Measurements from ENCODE around the gene RUVBL1. TPM values are rescaled to one million over a fixed set of nuclear protein-coding genes. Genes with fewer than 3 reads are reported as not detected.

RUVBL1 gene
- total and polyA plus RNA-seq, 10 of the 15 experiments (the other 5 are each of a cell fraction or from before 2014, with no cell fraction given) = 15.2 to 142 (median 84.2) TPM

DNA sequence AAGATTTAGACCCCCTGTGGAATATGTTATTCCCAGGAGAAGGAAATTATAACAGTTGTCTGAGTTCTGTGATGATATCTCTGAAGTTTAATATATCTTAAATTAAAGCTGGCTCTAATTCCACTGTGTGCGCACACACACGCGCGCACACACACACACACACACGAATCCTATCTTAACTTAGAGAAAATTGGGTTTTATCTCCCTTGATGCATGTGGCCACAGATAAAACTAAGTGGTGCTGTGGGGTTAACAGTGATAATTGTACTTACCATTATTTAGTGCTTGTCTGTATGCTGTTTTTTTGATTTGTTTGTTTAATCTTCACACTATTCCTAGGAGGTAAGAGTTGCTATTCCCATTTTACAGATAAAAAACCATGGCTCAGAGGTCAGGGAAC is 37.0 kb upstream of the RUVBL1 start (continued):
- TF ChIP-seq, protein P1, sequence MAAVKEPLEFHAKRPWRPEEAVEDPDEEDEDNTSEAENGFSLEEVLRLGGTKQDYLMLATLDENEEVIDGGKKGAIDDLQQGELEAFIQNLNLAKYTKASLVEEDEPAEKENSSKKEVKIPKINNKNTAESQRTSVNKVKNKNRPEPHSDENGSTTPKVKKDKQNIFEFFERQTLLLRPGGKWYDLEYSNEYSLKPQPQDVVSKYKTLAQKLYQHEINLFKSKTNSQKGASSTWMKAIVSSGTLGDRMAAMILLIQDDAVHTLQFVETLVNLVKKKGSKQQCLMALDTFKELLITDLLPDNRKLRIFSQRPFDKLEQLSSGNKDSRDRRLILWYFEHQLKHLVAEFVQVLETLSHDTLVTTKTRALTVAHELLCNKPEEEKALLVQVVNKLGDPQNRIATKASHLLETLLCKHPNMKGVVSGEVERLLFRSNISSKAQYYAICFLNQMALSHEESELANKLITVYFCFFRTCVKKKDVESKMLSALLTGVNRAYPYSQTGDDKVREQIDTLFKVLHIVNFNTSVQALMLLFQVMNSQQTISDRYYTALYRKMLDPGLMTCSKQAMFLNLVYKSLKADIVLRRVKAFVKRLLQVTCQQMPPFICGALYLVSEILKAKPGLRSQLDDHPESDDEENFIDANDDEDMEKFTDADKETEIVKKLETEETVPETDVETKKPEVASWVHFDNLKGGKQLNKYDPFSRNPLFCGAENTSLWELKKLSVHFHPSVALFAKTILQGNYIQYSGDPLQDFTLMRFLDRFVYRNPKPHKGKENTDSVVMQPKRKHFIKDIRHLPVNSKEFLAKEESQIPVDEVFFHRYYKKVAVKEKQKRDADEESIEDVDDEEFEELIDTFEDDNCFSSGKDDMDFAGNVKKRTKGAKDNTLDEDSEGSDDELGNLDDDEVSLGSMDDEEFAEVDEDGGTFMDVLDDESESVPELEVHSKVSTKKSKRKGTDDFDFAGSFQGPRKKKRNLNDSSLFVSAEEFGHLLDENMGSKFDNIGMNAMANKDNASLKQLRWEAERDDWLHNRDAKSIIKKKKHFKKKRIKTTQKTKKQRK (IDR thresholded peaks at IDR 0.05; ENCODE audit: low read depth, low read length) = no peak
- TF ChIP-seq RAD21 (IDR thresholded peaks at IDR 0.05; ENCODE audit: insufficient read depth, low read depth, low read length) = no peak
- TF ChIP-seq ZNF24 (IDR thresholded peaks at IDR 0.05) = no peak
- TF ChIP-seq JUND (IDR thresholded peaks at IDR 0.05; ENCODE audit: low read depth, low read length) = no peak
- no peak for TF ChIP-seq POLR2AphosphoS2 (IDR thresholded peaks at IDR 0.05; ENCODE audit: low read depth, low read length)
- no peak for TF ChIP-seq POLR2A (IDR thresholded peaks at IDR 0.05; ENCODE audit: low read depth, low read length)
- TF ChIP-seq IKZF1 (conservative IDR thresholded peaks at IDR 0.05) = no peak
- no peak for TF ChIP-seq TCF7 (IDR thresholded peaks at IDR 0.05; ENCODE audit: borderline replicate concordance)
- TF ChIP-seq, protein P2, sequence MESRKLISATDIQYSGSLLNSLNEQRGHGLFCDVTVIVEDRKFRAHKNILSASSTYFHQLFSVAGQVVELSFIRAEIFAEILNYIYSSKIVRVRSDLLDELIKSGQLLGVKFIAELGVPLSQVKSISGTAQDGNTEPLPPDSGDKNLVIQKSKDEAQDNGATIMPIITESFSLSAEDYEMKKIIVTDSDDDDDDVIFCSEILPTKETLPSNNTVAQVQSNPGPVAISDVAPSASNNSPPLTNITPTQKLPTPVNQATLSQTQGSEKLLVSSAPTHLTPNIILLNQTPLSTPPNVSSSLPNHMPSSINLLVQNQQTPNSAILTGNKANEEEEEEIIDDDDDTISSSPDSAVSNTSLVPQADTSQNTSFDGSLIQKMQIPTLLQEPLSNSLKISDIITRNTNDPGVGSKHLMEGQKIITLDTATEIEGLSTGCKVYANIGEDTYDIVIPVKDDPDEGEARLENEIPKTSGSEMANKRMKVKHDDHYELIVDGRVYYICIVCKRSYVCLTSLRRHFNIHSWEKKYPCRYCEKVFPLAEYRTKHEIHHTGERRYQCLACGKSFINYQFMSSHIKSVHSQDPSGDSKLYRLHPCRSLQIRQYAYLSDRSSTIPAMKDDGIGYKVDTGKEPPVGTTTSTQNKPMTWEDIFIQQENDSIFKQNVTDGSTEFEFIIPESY (IDR thresholded peaks at IDR 0.05) = no peak
- no peak for TF ChIP-seq ZNF274 (IDR thresholded peaks at IDR 0.05; ENCODE audit: insufficient read depth, insufficient read length)
- no peak for TF ChIP-seq TCF12 (IDR thresholded peaks at IDR 0.05; ENCODE audit: low read depth, low read length)
- TF ChIP-seq CHD4 (IDR thresholded peaks at IDR 0.05) = no peak
- TF ChIP-seq, protein P3, sequence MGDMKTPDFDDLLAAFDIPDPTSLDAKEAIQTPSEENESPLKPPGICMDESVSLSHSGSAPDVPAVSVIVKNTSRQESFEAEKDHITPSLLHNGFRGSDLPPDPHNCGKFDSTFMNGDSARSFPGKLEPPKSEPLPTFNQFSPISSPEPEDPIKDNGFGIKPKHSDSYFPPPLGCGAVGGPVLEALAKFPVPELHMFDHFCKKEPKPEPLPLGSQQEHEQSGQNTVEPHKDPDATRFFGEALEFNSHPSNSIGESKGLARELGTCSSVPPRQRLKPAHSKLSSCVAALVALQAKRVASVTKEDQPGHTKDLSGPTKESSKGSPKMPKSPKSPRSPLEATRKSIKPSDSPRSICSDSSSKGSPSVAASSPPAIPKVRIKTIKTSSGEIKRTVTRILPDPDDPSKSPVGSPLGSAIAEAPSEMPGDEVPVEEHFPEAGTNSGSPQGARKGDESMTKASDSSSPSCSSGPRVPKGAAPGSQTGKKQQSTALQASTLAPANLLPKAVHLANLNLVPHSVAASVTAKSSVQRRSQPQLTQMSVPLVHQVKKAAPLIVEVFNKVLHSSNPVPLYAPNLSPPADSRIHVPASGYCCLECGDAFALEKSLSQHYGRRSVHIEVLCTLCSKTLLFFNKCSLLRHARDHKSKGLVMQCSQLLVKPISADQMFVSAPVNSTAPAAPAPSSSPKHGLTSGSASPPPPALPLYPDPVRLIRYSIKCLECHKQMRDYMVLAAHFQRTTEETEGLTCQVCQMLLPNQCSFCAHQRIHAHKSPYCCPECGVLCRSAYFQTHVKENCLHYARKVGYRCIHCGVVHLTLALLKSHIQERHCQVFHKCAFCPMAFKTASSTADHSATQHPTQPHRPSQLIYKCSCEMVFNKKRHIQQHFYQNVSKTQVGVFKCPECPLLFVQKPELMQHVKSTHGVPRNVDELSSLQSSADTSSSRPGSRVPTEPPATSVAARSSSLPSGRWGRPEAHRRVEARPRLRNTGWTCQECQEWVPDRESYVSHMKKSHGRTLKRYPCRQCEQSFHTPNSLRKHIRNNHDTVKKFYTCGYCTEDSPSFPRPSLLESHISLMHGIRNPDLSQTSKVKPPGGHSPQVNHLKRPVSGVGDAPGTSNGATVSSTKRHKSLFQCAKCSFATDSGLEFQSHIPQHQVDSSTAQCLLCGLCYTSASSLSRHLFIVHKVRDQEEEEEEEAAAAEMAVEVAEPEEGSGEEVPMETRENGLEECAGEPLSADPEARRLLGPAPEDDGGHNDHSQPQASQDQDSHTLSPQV (IDR thresholded peaks at IDR 0.05) = no peak
- no peak for TF ChIP-seq SMC3 (IDR thresholded peaks at IDR 0.05; ENCODE audit: borderline replicate concordance, low read length)
